GM18867 (cell line): ENCODE data around the gene WAPL.

ENCODE experiments used
- ATAC-seq: cut with Tn5 transposase; IDR thresholded peaks from one replicate; pipeline ENCODE4 v1.9.1; 2021; ENCODE audit warnings: mild to moderate bottlenecking, moderate library complexity; ENCODE audit not compliant: unreplicated experiment

WAPL gene

GRCh38 chr10:86415116-86415515 lies 106.5 kb downstream of the WAPL start:
- ATAC-seq, result no peak

DNA sequence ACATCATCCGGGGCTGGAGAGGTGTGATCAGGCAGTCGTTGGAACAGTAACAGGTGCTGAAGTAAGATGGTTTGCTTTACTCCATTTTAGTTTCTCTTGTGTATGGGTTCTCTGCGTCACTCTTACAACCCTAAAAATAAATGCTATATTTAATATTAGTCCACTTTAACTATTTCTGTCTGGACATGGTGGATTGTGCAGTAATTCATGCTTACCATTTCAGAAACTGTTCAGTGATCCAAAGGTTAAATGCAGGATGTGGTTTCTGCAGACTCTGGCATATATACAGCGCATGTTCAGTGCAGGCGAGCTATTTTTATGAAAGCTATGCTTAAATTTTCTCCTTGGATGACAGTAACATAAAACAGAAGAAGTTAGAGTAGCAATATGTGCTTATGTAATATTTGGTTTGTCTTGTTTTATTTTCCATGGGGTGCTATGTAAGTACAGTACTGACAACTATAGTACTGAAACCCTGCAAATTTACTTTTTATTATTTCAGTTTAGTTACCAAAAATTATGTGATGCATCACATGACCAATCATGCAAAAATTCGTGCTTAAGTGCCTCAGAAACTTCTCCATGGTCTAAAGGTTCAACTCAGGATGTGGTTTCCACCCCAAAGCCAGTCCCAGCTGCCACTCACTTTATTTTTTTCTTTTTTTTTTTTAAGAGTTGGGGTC lies 108.4 kb downstream of the WAPL start:
- peak; percentile 69 for ATAC-seq

DNA sequence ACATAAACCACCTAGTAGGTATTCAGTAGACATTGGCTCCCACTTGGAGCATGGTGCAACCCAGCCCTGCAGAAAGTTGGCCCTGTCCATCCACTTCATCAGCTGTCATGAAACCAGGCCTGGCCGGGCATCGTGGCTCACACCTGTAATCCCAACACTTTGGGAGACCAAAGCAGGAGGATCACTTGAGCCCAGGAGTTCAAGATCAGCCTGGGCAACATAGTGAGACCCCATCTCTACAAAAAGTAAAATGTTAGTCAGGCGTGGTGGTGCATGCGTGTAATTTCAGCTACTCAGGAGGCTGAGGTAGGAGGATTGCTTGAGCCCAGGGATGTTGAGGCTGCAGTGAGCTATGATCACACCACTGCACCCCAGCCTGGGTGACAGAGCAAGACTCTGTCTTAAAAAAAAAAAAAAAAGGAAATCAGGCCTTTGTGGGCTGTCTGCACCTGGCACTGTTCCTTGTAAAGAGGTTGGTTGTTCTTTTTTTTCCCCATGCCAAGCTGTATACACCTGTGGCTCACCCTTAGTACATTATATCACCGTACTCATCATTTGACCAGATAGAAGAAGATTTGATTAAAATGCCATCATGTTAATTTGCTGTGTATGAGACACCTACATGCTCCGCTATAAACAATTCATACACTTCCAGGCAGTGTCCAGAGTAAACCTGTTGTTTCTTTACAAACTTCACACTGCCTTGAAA lies 109.6 kb downstream of the WAPL start:
- no peak for ATAC-seq

DNA sequence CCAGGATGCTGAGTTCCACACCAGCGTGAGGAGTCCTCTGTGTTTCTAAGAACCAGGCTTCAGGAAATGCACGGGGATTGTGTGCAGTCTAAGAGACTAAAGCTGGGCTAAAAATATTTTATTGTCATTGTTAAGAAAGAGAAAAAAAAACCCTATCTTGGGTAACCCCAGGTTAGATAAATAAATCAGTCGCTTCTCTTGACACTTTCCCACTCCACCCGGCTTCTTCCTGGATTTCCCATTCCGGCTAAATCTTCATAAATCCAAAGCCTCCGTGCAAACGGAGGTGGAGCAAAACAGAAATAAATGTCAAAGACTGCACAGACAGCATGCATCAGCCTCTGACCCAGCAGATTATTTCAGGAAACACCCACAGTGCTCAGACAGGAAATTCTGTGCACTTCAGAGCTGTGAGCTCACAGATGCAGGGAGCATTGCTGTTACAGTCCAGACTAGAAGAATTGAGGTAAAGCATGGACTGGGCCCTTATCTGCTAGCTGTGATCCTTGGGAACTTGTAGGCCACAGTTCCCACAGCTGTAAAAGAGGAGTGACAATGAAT lies 110.2 kb downstream of the WAPL start:
- peak; percentile 56 for ATAC-seq

- ATAC-seq, result no peak
Observed at GRCh38 chr10:86410542-86411124, 111.0 kb downstream of the WAPL start.

DNA sequence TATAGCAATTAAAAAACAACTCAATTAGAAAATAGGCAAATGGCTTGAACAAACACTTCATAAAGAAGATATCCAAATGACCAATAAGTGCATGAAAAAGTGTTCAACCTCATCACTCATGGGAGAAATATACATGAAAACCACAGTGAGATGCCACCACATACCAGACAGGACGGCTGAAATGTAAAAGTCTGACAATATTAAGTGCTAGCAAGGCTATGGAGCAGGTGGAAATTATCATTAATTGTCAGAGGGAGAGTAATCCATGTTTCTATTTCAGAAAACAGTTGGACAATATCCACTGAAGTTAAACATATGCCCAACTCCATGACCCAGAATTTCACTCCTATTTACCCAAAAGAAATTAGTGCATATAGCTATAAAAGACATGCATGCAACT lies 112.4 kb downstream of the WAPL start:
- ATAC-seq, result no peak

GRCh38 chr10:86403183-86403797 lies 118.3 kb downstream of the WAPL start:
- no peak for ATAC-seq

GRCh38 chr10:86402283-86402941 lies 119.2 kb downstream of the WAPL start:
- no peak for ATAC-seq

DNA sequence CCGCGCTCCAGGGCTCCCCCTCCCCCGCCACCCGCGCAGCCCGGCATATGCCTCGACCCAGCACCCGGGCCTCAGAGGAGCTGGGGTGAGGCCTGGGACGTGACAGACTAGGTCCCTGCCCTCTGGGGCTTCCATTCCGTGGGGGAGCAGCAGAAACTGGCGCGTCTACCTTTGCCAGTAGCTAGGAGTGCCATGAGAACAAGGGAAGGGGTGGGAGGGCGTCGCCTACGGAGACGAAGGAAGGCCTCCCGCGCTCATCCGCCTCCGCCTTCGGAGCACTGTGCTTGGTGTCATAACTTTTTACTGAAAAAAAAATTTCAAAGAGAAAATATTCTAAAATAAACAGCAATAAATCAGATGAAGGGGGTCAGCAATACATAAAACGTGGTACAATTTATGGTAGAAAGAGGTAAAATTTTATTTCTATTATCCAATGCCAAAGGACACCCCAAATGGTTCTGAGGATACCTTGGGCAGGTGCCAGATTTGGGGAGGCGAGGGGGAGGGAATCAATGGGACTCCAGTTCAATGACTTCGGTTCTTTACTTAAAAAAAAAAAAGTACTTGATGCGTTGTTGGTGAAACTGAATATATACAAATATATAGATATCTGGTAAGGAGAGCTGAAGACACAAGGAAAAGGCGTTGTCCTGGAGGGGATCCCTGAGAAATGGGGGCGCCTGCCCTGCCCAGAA lies 119.9 kb downstream of the WAPL start:
- no peak for ATAC-seq

DNA sequence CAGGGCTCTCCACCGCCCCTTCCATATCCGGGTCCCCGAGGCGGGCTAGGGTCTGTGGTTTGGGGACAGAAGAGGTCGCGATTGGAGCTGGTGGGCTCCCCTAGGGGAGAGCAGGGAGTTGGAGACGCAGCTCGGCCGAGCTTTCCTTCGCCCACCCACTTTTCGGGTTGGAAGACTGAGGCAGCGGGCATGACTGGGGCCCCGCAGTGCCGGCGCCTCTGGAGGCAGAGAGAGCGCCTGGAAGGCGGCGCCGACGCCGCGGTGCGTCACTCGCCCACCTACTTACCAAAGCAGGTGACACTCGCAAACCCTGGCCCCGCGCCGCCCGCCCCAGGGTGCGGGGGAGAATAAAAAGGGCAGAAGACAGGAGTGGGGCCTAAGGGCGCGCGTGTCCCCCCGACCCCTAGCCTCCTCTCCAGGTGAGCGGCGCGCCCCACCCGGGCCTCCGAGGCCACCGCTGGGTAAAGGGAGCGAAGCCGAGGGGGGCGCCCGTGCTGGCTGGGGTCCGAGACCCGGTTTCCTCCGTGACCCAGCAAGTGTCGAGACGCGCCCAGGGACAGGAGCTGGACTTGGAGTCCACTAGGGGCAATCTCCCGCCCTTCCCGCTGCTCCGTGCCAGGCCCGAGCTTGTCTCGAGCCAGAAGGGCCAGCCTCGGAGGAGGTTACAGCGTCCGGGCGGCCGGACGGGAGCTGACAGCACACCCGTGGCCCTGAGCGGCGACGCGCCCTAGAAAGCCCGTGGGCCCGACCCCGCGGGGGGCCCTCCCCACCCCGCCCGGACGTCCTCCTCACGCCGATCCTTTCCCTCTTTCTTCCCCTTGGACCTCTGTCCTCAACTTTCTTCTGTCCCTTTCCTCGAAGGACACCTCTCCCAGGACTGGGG lies 120.6 kb downstream of the WAPL start:
- ATAC-seq, result peak; percentile 41

GRCh38 chr10:86399879-86400704 lies 121.5 kb downstream of the WAPL start:
- peak; percentile 88 for ATAC-seq

- ATAC-seq, result no peak
Observed at GRCh38 chr10:86399514-86399878, 122.1 kb downstream of the WAPL start.

DNA sequence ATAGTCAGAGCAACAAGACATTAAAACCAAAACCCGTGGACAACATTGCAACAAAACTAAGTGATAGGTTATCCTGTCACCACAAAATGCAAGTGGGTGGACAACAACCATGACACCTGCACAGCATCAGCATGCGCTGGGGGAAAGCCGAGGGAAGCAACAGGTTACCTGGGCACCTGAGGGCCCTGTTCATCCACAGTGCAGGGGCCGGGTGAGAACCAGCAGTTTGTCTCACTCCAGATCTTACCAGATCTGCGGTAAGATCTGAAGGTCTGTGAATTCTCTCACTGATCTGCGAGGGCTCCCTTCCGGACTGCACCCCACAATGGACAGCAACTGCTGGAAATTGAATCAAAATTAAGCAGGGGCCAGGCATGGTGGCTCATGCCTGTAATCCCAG lies 124.5 kb downstream of the WAPL start:
- no peak for ATAC-seq

DNA sequence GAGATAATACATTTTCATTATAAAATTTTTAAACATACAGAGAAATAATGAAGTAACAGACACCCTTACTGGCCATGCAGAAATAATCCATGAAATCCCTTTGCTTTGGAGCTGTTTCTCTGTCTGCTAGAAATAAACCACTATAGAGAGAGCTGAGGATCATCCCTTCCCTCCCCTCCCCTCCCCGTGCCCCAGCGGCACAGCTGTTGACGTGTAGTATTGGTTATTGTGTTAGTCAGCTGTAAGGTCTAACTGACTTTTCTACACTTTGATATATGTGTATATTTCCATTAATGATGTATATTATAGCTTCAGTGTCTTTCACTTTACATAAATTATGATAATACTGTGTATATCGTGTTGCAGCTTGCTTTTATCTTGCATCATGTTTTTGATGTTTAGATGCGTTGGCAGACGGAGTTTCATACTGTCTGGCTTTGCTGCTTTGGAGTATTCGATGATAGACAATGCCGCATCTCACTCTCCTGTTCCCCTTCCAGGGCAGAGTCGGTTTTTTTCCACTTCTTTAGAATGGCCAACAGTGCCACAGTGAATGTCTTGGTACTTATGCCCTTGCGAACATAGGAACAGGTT lies 127.6 kb downstream of the WAPL start:
- no peak for ATAC-seq

DNA sequence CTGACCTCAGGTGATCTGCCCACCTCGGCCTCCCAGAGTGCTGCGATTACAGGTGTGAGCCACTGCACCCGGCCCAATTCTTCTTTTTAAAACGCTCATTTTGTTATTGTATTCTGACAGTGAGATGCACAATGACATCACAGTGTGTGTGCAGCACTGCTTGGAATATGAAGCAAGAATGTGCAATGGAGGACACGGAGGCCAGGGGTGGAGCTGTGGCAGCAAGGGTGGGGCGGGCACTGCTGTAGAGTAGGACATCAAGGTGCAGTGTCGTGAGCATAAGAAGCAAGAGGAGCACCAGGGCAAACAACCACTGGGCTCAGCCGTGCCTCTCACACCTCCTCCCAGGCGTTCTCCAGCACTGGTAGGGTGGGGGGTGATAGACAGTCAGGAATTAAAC lies 128.2 kb downstream of the WAPL start:
- no peak for ATAC-seq

- ATAC-seq, result peak; percentile 51
Observed at GRCh38 chr10:86392723-86393094, 128.9 kb downstream of the WAPL start.

GRCh38 chr10:86391986-86392722 lies 129.4 kb downstream of the WAPL start:
- ATAC-seq, result no peak
